ENCODE measurements around the gene RAPSN.

The RAPSN gene

DNA sequence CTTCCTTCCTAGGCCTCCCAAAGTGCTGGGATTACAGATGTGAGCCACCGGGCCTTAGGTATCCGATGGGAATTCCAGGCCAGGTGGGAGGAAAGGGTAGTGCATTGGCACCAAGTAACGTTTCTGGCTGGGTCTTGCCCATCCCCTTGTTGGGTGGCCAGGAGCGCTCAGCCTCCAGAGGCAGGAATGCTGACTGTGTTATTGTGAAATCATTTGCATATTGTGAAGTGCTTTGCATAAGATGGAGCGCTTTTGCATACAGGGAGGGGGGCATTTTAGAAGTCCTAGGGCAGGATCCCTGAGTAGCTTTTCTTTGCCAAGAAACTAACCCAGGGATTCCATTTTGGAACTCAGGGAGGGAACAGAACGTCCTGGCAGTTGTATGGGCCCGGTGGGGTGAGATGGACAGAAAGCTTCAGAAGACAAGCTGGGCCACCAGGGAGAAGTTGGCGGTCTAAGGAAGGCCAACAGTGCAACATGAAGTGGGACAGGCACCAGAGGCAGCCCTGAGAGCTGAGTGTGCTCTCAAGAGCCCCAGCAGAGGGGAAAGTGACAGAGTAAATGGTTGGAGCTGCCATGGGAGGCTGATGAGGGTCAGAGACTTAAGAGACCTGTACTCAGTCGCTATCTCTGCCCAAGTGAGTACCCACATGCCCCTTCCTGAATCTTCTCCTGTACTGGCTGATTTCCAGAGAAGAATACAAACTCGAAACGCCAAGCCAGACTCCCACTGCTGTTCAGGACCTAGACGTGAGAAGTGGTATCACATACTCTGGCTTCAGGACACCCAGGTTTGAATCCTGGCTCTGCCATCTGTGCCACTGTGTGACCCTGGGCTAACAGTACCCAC, 41.8 kb downstream of the RAPSN start:
- DNase-seq, result peak; percentile 35

DNA sequence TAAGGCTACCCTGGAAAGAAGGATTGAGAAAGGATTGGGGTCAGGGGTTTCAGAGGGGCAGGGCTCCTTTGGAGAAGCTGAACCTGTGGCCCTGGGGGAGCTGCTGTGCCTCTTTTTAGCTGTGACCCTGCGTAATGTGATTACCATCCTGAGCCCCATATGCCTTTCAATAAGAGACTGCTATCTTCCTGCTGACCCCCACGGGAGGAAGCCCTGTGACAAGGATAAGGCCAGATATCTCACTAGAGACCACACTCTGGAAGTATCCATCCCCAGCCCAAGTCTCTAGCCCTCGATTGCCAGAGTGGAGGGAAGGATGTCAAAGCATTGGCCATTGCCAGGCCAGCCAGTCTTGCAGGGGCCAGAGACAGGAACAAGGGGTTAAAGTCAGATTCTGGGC, 45.4 kb downstream of the RAPSN start:
- DNase-seq, result no peak

DNA sequence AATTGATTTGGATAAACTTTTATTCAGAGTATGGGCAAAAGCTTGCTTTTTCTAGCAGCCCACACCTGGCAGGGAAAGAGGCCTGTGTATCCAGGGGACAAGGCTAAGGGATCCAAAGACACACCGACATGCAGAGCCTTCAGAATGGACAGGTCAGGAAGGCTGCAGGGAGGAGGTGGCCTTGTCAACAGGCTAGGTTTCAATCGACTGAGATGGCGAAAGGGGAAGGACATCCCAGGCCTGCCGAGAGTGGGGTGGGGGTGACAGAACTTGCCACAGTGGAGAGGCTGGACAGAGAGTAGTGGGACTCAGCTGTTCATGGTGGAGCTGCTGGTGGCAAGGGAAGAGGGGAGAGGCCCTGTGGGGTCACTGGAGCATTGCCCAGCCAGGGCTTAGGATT, 45.8 kb downstream of the RAPSN start:
- no peak for DNase-seq

DNA sequence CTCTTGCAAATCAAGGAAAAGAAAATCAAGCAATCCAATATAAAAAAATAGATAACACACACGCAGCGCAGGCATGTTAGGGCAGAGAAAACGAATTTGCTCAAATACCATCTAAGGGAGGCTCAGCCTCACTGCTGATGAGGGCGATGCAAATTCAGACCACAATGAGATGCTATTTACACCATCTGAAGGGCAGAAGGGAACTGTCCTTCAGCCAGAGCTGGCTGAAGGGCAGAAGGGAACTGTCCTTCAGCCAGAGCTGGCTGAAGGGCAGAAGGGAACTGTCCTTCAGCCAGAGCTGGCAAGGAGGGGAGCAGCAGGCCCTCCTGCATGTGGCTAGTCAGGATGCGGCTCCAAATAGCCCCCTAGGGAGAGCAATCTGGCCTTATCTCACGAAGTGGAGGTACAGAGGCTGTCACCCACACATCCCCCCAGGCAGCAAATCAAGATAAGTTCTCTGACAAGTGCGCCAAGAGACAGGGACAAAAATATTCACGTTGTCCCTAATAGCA, 48.1 kb downstream of the RAPSN start:
- no peak for DNase-seq

DNA sequence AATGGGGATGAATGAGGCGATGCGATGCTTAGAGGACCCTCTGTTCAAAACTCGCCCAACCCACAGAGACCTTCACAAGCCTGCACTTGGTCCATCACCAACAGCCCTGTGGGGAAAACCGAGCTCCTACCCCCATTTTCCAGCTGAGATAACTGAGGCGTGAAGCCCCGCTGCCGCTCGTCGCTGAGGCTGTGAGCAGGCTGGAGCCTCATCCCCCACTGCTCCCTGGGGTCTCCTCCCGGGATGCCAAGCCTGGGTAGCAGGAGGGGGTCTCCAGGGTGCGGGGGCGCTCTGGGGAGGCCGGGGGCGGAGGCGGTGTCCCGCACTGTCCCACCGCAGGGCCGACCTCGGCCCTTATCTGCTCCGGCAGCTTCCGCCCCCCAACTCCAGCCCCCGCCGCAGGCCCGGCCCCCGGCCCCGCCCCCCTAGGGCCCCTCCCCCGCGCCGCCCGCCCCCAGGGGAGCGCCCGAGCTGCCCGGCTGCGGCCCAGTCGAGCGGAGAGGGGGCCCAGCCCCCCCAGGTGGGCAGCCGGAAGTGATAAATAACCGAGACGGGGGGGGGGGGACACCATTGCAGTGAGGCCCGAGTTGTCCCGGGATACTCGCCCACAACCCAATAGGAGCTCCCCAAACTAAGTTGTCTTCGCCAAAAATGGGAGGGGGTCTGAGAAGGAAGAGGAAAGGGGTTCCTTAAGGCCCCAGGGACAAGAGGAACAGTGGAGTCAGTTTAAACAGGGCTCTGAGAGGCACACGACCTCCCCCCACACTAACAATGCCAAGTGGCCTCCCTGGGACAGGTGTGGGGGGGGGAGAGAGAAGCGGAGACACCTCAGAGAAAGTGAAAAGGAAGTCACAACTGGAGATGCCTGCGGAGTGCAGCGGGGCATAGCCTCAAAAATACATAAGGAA, 48.8 kb downstream of the RAPSN start:
- peak; percentile 41 for DNase-seq

DNA sequence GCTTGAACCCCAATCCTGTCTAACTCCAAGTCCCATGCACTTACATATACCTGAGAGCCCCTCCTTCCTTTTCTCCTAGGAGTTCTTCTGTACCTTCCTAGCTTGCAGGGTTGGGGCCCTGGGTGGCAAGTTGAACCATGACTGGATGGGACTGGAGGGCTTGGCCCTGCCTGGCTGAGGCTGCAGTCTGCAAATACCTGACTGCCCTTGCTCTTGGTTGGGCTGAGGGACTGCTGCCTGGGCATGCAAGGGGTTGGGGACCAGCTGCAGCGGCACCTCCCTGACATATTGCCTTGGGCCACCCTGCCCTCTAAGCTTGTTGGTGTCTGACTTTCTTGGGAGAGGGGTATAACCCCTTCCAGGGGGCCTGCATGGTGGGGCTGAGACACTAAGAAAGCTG, 50.4 kb downstream of the RAPSN start:
- no peak for DNase-seq

DNA sequence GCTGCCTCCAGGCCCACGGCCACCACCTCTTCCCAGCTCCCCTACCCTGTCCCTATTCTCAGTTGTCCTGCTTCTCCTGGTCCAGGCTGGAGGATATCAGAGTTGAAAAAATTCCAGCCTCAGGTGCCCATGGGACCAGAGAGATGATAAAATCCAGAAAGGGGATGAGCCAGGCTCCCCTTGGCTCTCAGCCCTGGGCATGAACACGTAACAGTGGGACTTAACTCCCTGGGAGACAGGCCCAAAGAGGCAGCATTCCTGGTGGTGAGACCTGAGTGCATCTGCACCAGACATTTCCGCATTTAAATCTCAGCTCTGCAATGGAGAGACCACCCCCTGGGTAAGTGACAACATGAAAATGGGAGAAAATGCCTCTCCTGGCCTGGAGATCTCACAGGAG, 50.9 kb downstream of the RAPSN start:
- no peak for DNase-seq

DNA sequence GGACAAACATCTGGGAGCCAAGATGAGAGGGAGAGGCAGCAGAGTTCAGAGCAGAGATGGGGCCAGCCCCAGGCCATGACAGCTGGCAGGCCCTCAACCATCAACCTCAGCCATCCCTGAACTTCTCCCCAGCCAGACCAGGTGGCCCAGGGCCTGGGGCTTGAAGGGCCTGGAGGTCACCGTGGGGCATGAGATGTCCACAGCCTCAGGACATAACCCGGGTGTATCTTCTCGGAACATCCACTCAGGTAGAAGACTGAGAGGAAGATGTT, 53.0 kb downstream of the RAPSN start:
- DNase-seq, result no peak

DNA sequence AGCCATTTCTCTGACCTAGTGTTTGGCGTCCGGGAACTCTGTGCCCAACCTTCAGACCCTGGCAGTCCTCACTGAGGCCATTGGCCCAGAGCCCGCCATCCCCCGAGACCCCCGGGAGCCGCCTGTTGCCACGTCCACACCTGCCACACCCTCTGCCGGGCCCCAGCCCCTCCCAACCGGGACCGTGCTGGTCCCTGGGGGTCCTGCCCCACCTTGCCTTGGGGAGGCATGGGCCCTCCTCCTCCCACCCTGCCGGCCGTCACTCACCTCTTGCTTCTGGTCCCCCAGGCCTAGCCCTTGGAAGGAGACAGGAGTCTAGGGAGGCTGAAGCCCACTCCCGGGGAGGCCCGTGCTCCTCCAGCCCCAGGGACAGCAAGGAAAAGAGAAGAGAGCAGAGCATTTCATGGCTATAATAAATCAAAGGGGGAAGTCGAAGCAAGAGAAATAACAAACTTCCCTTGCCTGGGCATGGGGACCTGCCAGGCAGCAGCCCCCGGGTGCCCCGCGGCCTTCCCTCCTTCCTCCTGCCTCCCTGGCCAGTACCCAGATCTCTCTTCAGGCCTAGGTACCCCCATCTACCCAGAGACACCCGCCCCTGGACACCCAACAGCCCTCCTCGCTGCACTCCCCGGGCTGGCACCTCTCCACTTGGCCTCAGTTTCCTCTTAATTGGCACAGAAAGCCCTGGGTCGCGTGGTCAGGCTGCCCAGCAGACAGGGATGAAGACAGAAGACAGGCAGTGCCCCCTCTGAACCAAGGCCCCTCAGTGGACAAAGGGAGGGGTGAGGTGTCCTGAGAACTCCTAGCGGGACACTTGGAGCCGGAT, 53.5 kb downstream of the RAPSN start:
- no peak for DNase-seq

DNA sequence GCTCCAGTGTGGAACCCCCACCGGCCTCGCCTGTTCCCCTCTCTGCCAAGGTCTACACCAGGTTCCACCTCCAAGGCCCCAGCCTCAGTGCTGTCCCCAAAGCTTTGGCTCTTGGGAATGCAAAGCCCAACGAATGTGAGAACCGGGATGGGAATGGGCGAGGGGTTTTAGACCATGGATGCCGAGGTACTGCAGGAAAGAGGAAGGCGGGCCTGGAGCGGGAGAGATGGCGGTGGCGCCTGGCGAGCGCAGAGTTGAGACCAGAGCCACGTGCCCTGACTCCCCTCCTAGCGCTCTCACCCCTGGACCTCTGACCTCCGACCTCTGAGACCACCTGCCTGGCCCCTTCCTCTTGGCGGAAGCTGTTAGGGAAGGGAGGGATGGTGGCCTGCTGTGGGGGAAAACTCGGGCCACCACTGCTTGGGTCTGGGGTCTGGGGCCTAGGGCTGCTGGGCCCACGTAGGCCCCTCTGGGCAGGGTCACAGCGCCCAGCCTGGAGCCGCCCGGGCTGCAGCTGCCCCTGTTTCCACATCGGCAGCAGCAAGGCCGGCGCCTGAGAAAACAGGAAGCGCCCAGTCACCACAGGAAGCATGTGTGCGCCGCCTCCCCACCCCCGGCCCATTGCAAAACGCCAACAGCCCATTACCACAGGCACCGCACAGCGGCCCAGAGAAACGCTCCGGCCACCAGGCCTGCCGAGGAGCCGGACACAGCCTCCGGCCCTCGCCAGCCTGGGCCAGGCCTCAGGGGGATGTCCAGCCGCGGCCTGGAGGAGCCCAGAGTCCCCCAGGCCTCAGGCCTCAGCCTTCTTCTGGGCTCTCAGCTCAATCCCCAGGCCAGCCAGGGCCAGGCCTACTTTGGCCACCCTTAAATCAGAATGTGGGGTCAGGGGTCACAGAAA, 54.4 kb downstream of the RAPSN start:
- peak; percentile 81 for DNase-seq

DNA sequence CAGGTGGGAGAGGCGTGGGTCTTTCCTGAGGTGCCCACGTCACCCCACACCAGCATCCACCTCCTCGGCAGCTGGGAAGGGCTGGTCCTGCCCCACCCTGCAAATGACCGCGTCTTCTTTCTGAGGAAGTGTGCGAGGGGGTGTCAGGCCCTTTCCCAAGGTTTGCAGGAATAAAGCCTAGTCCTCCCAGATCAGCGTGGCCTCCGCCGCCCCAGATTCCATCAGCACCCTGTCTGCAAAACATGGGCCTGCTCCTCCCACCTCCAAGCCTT, 55.0 kb downstream of the RAPSN start:
- DNase-seq, result peak; percentile 35

DNA sequence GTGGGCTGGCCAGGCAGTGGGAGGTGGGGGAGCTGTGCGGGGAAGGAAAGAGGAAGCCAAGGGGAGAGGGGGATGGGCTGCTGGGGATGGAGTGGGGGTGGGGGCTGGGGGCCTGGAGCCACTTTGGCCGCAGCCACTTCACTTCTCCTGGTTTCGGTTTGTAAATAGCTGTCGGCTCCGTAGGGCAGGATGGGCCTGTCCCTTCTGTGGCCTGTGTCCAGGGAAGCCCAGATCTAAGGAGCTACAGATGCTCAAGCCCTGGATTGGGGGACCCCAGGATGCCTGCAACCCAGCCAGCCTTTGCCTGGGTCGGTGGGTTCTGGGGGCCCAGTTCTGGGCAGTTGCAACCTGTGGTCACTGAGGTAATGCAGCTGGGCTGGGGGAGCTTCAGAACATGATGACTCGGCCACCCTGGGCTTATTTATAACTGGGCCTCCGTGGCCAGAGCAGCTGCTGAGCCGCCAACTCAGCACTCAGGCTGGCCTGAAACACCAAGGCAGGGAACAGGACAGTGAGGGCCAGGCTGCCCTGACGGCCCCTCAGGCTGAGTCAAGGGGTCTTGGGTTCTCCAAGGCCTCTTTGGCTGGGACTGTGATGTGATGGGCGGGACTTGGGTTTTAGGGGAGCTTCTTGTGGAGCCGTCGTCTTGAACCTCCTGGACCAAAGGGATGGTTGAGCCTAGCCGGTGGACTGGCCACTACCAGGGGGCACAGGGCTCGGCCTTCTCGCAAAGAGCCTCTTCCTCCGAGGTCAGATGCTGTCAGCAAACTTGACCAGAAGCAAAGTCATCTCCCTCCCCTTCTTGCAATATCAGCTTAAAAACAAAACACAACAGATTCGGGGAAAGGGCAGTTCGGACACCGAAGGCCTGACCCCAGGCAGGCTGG, 55.5 kb downstream of the RAPSN start:
- no peak for DNase-seq

DNA sequence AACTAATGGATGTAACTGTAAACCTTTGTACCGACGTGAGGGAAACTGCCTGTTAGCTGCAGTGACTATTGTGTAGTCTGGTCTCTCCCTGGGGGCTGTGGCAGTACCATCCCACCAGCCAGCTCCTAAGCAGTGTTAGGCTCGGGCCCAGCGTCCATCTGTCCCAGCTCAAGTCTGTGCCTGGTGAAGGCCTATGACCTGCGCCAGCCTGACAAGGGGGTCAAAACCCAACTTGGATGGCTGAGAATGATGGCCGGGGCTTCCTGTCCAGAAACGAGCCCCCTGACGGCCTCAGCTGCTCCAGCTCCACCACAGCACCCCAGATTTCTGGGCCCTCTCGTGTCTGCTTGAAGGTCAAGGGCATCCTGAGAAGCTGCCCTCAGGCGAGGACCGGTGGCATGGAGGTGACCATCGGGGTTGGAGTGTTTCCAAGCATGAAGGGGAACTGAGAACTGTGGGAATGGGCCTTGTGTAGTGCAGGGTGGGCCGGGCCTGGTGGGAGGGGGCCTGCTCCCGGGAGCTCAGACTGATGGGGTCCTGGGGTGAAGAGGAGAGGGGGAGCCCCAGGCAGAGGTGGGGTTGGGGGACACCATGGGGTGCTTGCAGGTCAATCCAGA, 56.3 kb downstream of the RAPSN start:
- DNase-seq, result no peak

DNA sequence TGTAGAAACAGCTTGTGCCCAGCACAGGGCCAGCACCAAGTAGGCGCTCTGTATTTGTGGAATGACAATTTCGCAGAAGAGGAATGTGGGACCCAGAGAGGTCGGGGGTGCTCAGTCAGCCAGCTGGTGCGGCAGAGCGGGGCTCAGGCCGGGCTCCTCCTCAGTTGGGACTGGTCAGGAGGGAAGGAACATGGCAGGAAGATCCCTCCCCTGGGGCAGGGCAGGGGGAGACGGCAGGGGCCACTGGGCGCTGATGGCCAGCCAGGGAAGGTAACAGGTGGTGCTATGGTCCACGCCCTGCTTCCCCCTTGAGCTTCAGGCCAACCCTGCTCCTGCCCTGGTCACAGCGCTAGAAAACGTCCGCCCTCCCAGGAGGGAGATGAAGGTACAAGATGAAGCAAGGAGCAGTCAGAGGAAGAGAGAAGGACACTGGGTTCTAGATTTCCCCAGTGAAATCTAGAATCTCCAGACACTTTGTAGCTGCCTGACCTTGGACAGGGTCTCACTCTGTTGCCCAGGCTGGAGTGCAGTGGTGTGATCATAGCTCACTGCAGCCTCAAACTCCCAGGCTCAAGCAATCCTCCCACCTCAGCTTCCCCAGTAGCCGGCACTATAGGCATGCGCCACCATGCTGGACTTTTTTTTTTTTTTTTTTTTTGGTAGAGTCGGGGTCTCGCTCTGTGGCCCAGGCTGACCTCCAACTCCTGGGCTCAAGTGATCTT, 57.1 kb downstream of the RAPSN start:
- DNase-seq, result no peak

DNA sequence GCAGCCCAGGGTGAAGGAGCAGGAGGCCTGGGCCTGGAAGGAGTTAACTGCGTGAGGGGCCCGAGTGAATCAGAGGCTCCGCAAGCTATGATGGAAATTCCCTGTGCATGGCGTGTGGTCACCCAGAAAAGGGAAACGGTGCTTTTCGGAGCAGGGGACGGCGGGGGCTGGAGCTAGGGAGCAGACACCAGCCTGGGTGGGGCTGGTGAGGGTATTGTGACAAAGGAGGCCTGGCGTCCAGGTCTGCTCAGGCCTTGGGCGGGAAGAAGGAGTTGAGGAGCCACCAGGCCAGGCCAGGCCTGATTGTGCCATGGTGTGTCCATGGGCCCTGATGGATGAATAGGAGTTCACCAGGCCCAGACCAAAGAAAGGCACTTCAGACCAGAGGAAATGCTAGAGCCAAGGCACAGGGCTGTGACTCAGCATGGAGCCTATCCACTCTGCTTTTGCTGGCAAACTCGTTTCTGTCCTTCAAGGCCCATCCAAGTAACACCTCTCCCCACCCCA, 57.8 kb downstream of the RAPSN start:
- peak; percentile 79 for DNase-seq

DNA sequence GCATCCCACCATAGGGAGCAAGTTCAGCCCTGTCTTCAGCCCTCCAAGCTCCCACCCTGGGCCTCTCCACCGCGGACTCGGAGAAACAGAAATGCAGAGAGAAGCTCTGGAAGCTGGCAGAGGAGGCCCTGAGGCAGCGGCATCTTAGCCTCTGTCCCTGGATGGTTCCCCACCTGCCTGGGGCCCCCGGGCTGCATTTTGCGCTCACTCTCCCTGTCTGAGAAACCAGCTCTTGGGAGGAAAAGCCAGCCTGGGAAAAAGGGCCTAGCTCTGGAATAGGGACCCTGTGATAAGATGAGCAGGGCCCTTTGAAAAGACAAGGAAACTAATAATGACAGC, 58.5 kb downstream of the RAPSN start:
- no peak for DNase-seq

DNA sequence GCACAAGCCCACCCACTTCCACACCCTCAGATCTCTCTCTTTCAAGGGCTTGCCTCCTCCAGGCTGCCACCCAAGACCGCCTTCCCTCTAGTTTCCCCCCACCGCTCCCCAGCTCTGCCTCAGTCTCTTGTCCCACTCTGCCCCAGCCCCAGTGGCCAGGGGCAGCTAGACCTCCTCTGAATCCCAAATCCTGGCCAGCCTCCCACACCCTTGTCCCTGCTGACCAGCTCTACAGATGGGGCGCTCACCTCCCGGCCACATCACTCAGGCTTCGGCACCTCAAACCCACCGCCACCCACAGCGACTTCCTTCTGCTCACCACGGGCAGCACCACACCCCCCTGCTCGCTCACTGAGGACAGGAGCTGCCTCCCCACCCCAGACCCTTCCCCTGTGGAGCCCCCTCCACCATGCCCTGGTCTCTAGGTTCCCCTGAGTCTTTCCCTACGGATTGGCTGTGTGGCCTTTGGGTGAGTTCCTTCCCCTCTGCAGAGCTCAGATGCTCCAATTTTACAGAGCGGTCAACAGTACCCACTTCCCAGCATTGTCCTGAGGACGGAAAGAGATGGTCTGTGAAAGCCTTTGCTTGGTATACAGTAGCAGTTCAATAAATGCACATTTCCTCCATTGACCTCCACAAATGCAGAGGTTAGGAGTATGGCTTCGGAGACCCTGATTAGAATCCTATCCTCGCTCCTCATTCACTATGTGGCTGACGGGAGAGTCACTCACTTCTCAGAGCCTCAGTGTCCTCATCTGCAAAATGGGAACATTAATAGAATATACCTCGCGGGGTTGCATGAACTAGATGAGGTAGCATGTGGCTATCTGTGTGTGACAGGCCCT, 59.1 kb downstream of the RAPSN start:
- no peak for DNase-seq

DNA sequence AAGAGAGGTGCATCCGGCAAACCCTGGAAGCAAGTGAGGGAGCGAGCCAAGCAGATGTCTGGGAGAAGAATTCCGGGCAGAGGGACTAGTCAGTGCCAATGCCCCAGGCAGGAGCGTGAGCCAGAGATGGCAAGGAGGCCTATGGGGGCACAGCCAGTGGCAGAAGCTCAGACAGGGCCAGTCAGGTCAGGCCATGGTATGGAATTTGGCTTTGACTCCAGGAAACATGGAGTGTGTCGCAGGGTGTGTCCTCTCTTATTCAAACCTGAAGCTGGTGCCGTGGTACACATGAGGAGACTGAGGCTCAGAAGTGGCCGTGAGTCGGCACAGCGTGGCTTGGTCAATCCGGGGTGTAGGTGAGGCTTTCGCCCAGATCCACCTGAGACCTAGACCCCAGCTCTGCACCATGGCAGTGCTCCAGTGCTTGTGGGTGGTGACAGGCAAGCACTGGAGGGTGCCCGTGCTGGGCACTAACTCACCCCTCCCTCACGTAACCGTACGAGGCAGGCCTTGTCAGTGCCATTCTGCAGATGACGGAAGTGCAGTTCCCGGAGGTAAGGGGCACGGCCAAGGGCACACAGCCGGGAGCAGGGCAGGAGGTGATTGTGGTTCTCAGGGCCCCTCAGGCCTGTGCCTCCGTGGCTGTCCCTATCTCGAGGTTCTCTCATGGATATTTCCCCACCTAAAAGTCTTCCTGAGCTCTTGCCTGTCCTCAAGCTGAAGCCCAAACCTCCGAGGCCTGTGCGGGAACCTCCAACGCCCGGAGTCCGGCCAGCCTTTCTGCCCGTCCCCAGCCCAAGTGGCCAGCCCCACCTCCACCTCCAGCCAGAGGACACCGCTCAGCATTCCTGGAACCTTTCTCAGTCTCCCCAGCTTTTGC, 60.0 kb downstream of the RAPSN start:
- peak; percentile 36 for DNase-seq
